CMK (cell line): ENCODE results near the gene HYCC1.

Experiments used
- DNase-seq: peaks from one replicate; pipeline ENCODE4 v3.0.0-alpha.2; 2010; ENCODE audit warnings: low read depth

HYCC1 gene

GRCh38 chr7:23016345-23017253, 2.7 kb upstream of the HYCC1 start:
- DNase-seq, result no peak

GRCh38 chr7:23014681-23015080, 751 bp upstream of the HYCC1 start:
- DNase-seq, result no peak

- DNase-seq, result no peak
Measured at GRCh38 chr7:23012908-23013714, 819 bp downstream of the HYCC1 start.

GRCh38 chr7:23012186-23012585, 1.7 kb downstream of the HYCC1 start:
- DNase-seq, result no peak

GRCh38 chr7:23011222-23011924, 2.6 kb downstream of the HYCC1 start:
- DNase-seq, result no peak

GRCh38 chr7:23009303-23009702, 4.6 kb downstream of the HYCC1 start:
- no peak for DNase-seq

- DNase-seq, result no peak
Measured at GRCh38 chr7:23004247-23004520, 9.7 kb downstream of the HYCC1 start.

- no peak for DNase-seq
Measured at GRCh38 chr7:23003505-23004246, 10.3 kb downstream of the HYCC1 start.

- no peak for DNase-seq
Measured at GRCh38 chr7:23002698-23003097, 11.2 kb downstream of the HYCC1 start.

GRCh38 chr7:23001610-23002009, 12.3 kb downstream of the HYCC1 start:
- no peak for DNase-seq

GRCh38 chr7:23000597-23001360, 13.2 kb downstream of the HYCC1 start:
- DNase-seq, result no peak

- no peak for DNase-seq
Measured at GRCh38 chr7:22998519-22998896, 15.4 kb downstream of the HYCC1 start.

- no peak for DNase-seq
Measured at GRCh38 chr7:22997871-22998518, 15.9 kb downstream of the HYCC1 start.

GRCh38 chr7:22996470-22996869, 17.5 kb downstream of the HYCC1 start:
- no peak for DNase-seq

- no peak for DNase-seq
Measured at GRCh38 chr7:22995011-22995410, 18.9 kb downstream of the HYCC1 start.

GRCh38 chr7:22992874-22993840, 20.8 kb downstream of the HYCC1 start:
- DNase-seq, result no peak

- no peak for DNase-seq
Measured at GRCh38 chr7:22990588-22990949, 23.4 kb downstream of the HYCC1 start.

- DNase-seq, result no peak
Measured at GRCh38 chr7:22989643-22990587, 24.0 kb downstream of the HYCC1 start.

GRCh38 chr7:22985436-22985835, 28.5 kb downstream of the HYCC1 start:
- no peak for DNase-seq
